GM19463 (cell line): Measurements from ENCODE around the gene IFITM10.

ENCODE experiments used
- ATAC-seq: cut with Tn5 transposase; IDR thresholded peaks from one replicate; pipeline ENCODE4 v1.9.1; 2021; ENCODE audit warnings: mild to moderate bottlenecking, moderate library complexity; ENCODE audit not compliant: unreplicated experiment

IFITM10 gene

GRCh38 chr11:1750481-1750839, at the start of gene IFITM10:
Gene IFITM10, minus strand, starts transcription at chr11:1750595. Its CDS starts 153 bp downstream, at chr11:1750442.
- ATAC-seq = no peak

- no peak for ATAC-seq
Observed at GRCh38 chr11:1797391-1798125, 47.2 kb upstream of the IFITM10 start.

- no peak for ATAC-seq
Observed at GRCh38 chr11:1796413-1797011, 46.1 kb upstream of the IFITM10 start.

- no peak for ATAC-seq
Observed at GRCh38 chr11:1793081-1793480, 42.7 kb upstream of the IFITM10 start.

- no peak for ATAC-seq
Observed at GRCh38 chr11:1792461-1792860, 42.1 kb upstream of the IFITM10 start.

GRCh38 chr11:1791912-1792311, 41.5 kb upstream of the IFITM10 start:
- ATAC-seq = no peak

GRCh38 chr11:1786466-1786865, 36.1 kb upstream of the IFITM10 start:
- no peak for ATAC-seq

GRCh38 chr11:1785749-1786413, 35.5 kb upstream of the IFITM10 start:
- no peak for ATAC-seq

- ATAC-seq = no peak
Observed at GRCh38 chr11:1784761-1785650, 34.6 kb upstream of the IFITM10 start.

GRCh38 chr11:1783725-1784529, 33.5 kb upstream of the IFITM10 start:
- ATAC-seq = no peak

GRCh38 chr11:1782831-1783724, 32.7 kb upstream of the IFITM10 start:
- no peak for ATAC-seq

- no peak for ATAC-seq
Observed at GRCh38 chr11:1782031-1782590, 31.7 kb upstream of the IFITM10 start.

GRCh38 chr11:1781593-1781975, 31.2 kb upstream of the IFITM10 start:
- no peak for ATAC-seq

- ATAC-seq = no peak
Observed at GRCh38 chr11:1780700-1781592, 30.6 kb upstream of the IFITM10 start.

- ATAC-seq = no peak
Observed at GRCh38 chr11:1779806-1780699, 29.7 kb upstream of the IFITM10 start.

- no peak for ATAC-seq
Observed at GRCh38 chr11:1779034-1779805, 28.8 kb upstream of the IFITM10 start.
